Activated B cell treated with CpG ODN at 0.5 μM for 24 hours (primary cell): ENCODE measurements around the gene COL1A2. TPM values are rescaled to one million over a fixed set of nuclear protein-coding genes. Genes with fewer than 3 reads are reported as not detected.

Source experiments
- ATAC-seq: fragments of 200-7000 bp; cut with Tn5 transposase; one replicate; pipeline ENCODE4 v1.10.0; 2021; ENCODE audit warnings: low read depth, mild to moderate bottlenecking, moderate library complexity
- CTCF ChIA-PET: fragments of 350-600 bp; sonication (Branson Sonifier 250); formaldehyde crosslinking; loops from one replicate; lab custom pipeline; 2021; ENCODE audit warnings: antibody characterized with exemption; lab: Charles Lee
- POLR2A ChIA-PET: fragments of 350-600 bp; sonication (Branson Sonifier 250); formaldehyde crosslinking; loops from one replicate; lab custom pipeline; 2021; ENCODE audit warnings: antibody characterized with exemption; lab: Charles Lee
- DNase-seq: peaks from one replicate; pipeline ENCODE4 v3.0.0; 2022
- H3K27ac Mint-ChIP-seq: one replicate; pipeline ENCODE4 v1.8.0; 2020; ENCODE audit warnings: mixed read lengths
- H3K27me3 Mint-ChIP-seq: one replicate; pipeline ENCODE4 v1.8.0; 2021; ENCODE audit warnings: mixed read lengths
- H3K36me3 Mint-ChIP-seq: one replicate; pipeline ENCODE4 v1.8.0; 2021; ENCODE audit warnings: low read depth, mixed read lengths
- H3K4me1 Mint-ChIP-seq: one replicate; pipeline ENCODE4 v1.8.0; 2021; ENCODE audit warnings: mixed read lengths
- H3K4me3 Mint-ChIP-seq: one replicate; pipeline ENCODE4 v1.8.0; 2020; ENCODE audit warnings: mild to moderate bottlenecking, mixed read lengths
- H3K9me3 Mint-ChIP-seq: one replicate; pipeline ENCODE4 v1.8.0; 2020; ENCODE audit warnings: mixed read lengths
- intact Hi-C: fragments of 100-400 bp; cut with micrococcal nuclease; formaldehyde crosslinking; loops from one replicate; pipeline ENCODE4 v1.15.1; 2024
- total RNA-seq: library from RNA; stranded (reverse); gene quantifications from 2 replicates; pipeline ENCODE4 v1.2.3, GENCODE V29; 2022
- TF ChIP-seq, protein P1 (sequence below): fragments of 200-600 bp; IDR thresholded peaks from one replicate; pipeline ENCODE4 v1.8.0; 2022; ENCODE audit warnings: antibody characterized with exemption, mild to moderate bottlenecking

Gene COL1A2
- total RNA-seq, 1 donor from 2014 or later = not detected

DNA sequence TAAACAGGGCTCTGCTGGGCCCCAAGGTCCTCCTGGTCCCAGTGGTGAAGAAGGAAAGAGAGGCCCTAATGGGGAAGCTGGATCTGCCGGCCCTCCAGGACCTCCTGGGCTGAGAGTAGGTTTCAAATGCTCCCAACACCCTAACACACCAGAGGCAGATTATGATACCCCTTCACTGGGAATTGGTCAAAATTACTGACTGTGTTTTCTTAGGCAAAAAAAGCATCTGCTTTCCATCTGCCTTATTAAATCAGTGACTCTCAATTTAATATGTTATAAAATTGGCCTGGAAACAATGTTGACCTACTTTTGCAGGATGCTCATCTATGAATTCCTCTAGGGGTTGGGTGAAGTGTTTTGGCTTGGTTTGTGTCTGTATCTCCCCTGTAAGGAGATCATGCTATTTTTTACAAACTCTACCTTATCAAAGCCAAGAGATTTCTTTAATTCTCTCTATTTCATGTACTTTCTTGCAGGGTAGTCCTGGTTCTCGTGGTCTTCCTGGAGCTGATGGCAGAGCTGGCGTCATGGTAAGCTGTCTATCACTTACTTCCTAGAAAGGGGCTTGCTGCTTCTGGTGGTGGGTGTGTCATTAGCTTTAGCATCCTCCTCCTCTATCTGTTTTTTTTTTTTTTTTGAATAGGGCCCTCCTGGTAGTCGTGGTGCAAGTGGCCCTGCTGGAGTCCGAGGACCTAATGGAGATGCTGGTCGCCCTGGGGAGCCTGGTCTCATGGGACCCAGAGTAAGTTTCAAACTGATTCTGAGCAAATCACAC, 15.9 kb downstream of the COL1A2 start:
- H3K4me3 Mint-ChIP-seq = no peak overlapping the region
- CTCF ChIA-PET = no interaction called here

DNA sequence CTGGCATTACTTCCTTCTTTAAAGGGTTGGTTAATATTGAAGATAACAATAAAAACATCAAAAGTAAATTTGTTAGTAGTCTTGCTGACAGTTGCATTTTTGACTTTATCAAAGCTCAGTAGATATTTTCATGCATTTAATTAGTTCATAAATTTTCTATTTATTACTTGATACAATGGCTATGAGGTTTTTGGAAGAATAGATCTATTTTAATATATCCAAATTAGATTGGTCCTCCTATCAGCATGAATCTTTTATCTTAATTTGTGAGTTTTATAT, 16.4 kb downstream of the COL1A2 start:
- intact Hi-C loops = no loop called here
- H3K4me1 Mint-ChIP-seq = peaks cover 6% of the 10 kb centered on the region
- H3K27ac Mint-ChIP-seq = no peak overlapping the region
- TF ChIP-seq, protein P1, sequence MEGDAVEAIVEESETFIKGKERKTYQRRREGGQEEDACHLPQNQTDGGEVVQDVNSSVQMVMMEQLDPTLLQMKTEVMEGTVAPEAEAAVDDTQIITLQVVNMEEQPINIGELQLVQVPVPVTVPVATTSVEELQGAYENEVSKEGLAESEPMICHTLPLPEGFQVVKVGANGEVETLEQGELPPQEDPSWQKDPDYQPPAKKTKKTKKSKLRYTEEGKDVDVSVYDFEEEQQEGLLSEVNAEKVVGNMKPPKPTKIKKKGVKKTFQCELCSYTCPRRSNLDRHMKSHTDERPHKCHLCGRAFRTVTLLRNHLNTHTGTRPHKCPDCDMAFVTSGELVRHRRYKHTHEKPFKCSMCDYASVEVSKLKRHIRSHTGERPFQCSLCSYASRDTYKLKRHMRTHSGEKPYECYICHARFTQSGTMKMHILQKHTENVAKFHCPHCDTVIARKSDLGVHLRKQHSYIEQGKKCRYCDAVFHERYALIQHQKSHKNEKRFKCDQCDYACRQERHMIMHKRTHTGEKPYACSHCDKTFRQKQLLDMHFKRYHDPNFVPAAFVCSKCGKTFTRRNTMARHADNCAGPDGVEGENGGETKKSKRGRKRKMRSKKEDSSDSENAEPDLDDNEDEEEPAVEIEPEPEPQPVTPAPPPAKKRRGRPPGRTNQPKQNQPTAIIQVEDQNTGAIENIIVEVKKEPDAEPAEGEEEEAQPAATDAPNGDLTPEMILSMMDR = no peak
- H3K27me3 Mint-ChIP-seq = peaks cover 5% of the 10 kb centered on the region
- POLR2A ChIA-PET = no interaction called here
- CTCF ChIA-PET = no interaction called here
- ATAC-seq (no peak), DNase-seq (no peak)
- H3K9me3 Mint-ChIP-seq = no peaks in the 10 kb centered on the region
- no peak overlapping the region for H3K4me3 Mint-ChIP-seq
- no peaks in the 10 kb centered on the region for H3K36me3 Mint-ChIP-seq

More for the DNA sequence above, 15.9 kb downstream of the COL1A2 start:
- Mint-ChIP-seq H3K4me1 (peaks cover 6% of the 10 kb centered on the region), H3K9me3 (no peaks in the 10 kb centered on the region), H3K27ac (no peak overlapping the region), H3K27me3 (peaks cover 5% of the 10 kb centered on the region), H3K36me3 (no peaks in the 10 kb centered on the region)
- peak; percentile 45 for ATAC-seq
- intact Hi-C loops = no loop called here
- no peak for DNase-seq
- TF ChIP-seq, protein P1 = no peak
- POLR2A ChIA-PET = no interaction called here

DNA sequence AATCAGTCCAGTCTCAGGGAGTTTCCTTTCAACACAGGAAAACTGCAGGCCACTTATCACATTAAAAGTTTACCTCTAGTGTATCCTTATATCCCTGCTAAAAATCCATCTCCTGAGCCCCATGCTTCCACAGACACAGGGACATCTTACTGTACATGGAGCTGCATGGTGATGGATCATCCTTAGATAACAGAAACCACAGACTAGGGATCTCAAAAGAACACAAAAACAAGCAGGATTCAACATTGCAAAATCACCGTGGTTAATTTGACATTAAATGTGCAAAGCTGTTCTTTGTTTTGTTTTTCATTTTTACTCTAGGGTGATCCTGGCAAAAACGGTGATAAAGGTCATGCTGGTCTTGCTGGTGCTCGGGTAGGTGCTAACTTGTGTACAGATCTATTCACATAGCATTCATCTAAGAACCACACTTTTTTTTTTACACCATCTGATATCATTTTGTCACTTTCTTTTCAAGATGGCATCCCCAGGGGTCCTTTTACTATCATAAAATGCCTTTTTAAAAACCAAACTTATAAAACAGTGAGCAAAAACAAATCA, 18.1 kb downstream of the COL1A2 start:
- Mint-ChIP-seq H3K27ac (no peak overlapping the region), H3K4me3 (no peak overlapping the region), H3K27me3 (peaks cover 2% of the 10 kb centered on the region), H3K36me3 (no peaks in the 10 kb centered on the region), H3K4me1 (peaks cover 6% of the 10 kb centered on the region), H3K9me3 (no peaks in the 10 kb centered on the region)
- DNase-seq (no peak), ATAC-seq (no peak)
- TF ChIP-seq, protein P1 = no peak
- intact Hi-C loops = no loop called here
- POLR2A ChIA-PET = no interaction called here
- CTCF ChIA-PET = no interaction called here

DNA sequence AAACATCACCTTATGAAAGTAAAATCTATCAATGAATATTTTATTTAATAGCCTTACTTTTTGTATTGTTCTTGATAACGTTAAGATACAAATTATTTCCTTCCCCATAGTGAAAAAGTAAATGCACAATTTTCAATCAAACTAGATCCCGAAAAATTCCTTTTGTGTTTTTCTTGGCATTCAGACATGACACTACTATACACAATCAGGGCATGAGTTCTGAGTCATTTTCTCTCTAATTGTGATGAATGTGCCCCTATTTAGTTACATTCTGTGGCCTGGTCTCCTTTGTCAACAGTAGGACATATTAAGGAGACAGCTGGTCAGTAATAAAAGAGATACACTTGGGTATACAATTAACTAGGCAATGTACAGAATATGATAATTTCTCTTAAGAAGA, 19.8 kb downstream of the COL1A2 start:
- TF ChIP-seq, protein P1 = no peak
- no peak for ATAC-seq
- Mint-ChIP-seq H3K4me1 (peaks cover 6% of the 10 kb centered on the region), H3K27me3 (no peaks in the 10 kb centered on the region), H3K4me3 (no peak overlapping the region), H3K27ac (no peak overlapping the region), H3K9me3 (no peaks in the 10 kb centered on the region), H3K36me3 (no peaks in the 10 kb centered on the region)
- no peak for DNase-seq
- CTCF ChIA-PET = no interaction called here
- POLR2A ChIA-PET = no interaction called here
- intact Hi-C loops = no loop called here

DNA sequence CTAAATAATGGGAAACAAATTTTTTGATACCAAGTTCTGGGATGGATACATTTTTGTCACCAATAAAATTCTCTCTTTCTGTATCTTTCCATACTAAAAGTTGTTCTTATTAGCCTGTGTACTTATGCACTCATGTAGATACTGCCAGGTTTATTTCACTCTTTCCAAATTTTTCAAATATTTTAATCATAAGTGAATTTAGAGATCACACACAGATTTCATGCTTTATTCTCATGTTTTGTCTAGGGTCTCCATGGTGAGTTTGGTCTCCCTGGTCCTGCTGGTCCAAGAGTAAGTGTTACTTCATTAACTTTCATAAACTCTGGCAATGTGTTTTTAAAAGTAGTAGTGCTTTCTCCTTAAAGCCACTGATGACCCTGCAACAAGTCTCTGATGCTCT, 20.3 kb downstream of the COL1A2 start:
- intact Hi-C loops = no loop called here
- no peaks in the 10 kb centered on the region for H3K9me3 Mint-ChIP-seq
- H3K27me3 Mint-ChIP-seq = peaks cover 4% of the 10 kb centered on the region
- H3K4me3 Mint-ChIP-seq = no peak overlapping the region
- no peak overlapping the region for H3K27ac Mint-ChIP-seq
- DNase-seq (no peak), ATAC-seq (no peak)
- TF ChIP-seq, protein P1 = no peak
- POLR2A ChIA-PET = no interaction called here
- no peaks in the 10 kb centered on the region for H3K36me3 Mint-ChIP-seq
- CTCF ChIA-PET = interaction anchor here (0.7 kb wide), 1 partner anchor 1063 kb away, joined by 3 read pairs; no protein-coding TSS in a partner anchor
- H3K4me1 Mint-ChIP-seq = peaks cover 6% of the 10 kb centered on the region
